Stimulated activated CD4-positive, alpha-beta T cell treated with anti-CD3 and anti-CD28 coated beads, Interleukin-15, amount 100 ng/mL, for 1 hour (primary cell): ENCODE data around the gene CNPY4.

Source experiments
- DNase-seq, 2 donors: peaks; one replicate each; pipeline ENCODE4 v3.0.0-alpha.2; 2020; ENCODE audit warnings: low read depth in 1 of 2, low spot score in 1 of 2

The CNPY4 gene

GRCh38 chr7:100166317-100166940 lies 47.0 kb downstream of the CNPY4 start:
- no peak for DNase-seq

DNA sequence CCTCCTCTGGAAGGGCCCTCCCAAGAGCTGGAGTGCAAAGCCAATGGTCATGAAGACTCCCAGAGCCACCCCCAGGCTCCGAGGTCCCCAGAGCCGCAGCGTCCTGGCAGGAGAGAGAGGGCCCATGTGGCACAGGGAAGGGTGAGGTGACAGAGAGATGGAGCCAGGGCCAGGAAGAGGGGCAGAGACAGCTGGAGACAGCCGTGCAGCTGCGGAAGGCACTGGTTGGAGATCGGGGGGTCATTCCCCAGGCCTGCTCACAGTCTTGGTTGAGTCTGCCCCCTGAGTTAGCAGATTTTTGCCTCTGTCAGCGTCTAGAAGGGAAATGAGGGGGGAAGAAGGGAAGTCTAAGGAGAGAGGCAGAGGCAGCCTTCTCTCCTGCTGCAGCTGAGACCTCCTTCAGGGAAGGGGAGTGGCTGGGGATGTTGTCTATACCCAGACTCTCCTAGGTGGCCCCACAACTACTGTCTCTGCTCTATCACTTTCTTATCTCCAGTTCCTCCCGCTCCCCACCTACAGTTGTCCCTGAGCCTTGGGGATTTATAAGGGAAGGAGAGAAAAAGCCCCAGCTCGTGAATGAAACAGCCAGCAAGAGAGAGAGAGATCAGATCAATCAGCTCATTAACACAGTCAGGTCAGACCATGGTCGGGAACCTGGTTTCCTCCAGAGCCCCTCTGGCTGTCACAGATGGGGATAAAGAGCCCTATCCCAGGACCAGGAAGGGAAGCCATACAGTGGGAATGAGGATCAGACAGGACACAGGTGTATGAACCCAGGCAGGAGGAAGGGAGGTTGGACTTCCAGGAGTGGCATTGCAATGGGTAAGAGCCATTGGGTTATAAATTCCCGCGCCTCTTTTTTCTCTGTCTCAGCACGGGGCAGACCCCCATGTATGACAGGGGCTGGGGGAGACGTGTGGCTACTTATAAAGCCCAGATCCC lies 47.8 kb downstream of the CNPY4 start:
- no peak for DNase-seq

- no peak for DNase-seq
These were observed 48.5 kb downstream of the CNPY4 start for GRCh38 chr7:100167912-100168323.

GRCh38 chr7:100169147-100169850 lies 49.9 kb downstream of the CNPY4 start:
- DNase-seq, result no peak

DNA sequence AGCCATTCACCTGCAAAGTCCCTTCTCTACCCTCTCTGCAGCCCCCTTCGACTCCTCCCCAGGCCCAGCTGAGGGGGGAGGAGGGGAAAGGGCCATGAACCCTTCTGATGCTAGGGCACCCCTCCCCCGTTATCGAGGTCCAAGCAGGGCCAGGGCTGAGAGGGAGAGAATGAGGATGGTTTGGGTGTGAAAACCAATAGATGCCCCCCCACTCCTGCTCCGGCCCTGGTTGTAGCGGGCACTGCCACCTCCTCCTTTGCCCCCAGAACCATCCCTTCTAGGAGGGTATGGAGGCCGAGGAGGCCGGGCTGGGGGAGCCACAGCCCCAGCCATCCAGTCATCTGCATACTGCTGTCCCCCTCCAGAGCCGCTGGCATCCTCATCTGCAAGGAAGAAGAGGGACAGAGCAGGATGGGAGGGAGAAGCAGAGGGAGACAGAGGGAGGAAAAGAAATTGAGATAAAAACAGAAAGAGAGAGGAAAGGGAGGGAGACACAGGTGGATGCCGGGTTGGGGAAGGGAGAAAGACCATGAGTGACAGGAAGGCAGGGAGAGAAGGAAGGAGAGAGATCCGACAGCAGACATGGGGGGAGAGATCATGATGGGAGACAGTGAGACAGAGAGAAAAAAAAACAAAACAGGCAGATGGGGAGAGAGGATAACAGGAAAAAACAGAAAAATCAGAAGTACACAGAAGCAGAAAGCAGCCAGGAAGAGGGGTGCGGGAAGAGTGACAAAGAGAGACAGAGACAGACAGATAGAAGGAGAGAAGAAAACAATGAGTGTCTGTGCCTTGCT lies 50.9 kb downstream of the CNPY4 start:
- DNase-seq, result no peak

- DNase-seq, result no peak
These were observed 51.8 kb downstream of the CNPY4 start for GRCh38 chr7:100171087-100171681.

DNA sequence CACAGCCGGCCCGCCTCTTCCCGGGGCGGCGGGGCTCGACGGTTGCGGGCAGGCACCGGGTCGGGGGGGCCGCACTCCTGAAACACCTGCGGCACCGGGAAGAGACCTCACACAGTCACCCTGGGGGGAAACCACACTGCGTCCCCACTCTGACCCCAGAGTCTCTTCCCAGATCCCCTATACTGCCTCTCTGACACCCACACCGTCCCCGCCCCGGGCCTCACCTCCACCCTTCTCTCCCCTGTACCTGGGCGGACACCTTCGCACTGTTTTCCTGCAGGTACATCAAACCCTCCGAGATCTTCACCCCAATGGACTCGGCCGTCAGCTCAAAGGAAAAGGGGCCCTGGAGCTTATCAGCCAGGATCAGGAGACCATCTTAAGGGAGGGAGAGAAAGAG lies 52.4 kb downstream of the CNPY4 start:
- DNase-seq, result no peak

- no peak for DNase-seq
These were observed 54.5 kb downstream of the CNPY4 start for GRCh38 chr7:100173806-100174495.

DNA sequence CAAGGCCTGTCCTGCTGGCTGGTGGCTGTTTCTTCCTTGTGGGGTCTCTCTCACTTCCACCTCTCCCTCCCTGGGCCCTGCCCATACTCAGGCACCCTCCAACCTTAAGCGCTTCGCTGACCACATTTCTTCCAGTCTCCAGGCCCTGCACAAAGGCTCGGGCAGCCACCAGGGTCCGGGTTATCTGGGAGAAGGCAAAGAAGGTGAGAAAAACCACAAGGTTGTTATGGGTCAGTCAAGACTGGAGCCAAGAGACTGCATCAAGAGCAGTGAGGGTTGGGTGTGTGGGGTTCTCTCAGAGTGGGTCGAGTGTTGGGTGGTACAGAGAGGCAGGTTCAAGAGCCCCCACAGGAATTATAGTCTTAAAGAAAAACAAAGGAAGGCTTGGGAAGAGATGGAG lies 55.1 kb downstream of the CNPY4 start:
- DNase-seq, result no peak
